SK-N-SH treated with all-trans-retinoic acid at 6 μM for 48 hours (cell line): ENCODE data around the gene SUFU.

Source experiments
- ATAC-seq: fragments of 200-7000 bp; cut with Tn5 transposase; 3 replicates; pipeline ENCODE4 v1.9.1; 2020; ENCODE audit warnings: mild to moderate bottlenecking, moderate library complexity
- ARNTL ChIP-seq: fragments of 450-650 bp; formaldehyde crosslinking; IDR thresholded peaks from 2 replicates; pipeline ENCODE4 v1.5.0; 2020; ENCODE audit warnings: low read depth, mild to moderate bottlenecking, moderate library complexity, borderline replicate concordance
- BACH2 ChIP-seq: fragments of 250-450 bp; sonication (Bioruptor Pico); IDR thresholded peaks from 2 replicates; pipeline ENCODE4 v1.9.0; 2021; ENCODE audit warnings: mild to moderate bottlenecking, borderline replicate concordance
- CREB5 ChIP-seq: fragments of 250-450 bp; sonication (Bioruptor Pico); IDR thresholded peaks from 2 replicates; pipeline ENCODE4 v1.5.1; 2020; ENCODE audit warnings: low read depth, mild to moderate bottlenecking, moderate library complexity
- CSRNP3 ChIP-seq: fragments of 250-450 bp; sonication (Bioruptor Pico); IDR thresholded peaks from 2 replicates; pipeline ENCODE4 v1.5.1; 2021; ENCODE audit warnings: mild to moderate bottlenecking, moderate library complexity
- ESRRG ChIP-seq: fragments of 250-450 bp; sonication (Bioruptor Pico); IDR thresholded peaks from 2 replicates; pipeline ENCODE4 v1.6.1; 2021; ENCODE audit warnings: mild to moderate bottlenecking
- ISL1 ChIP-seq: fragments of 250-450 bp; sonication (Bioruptor Pico); IDR thresholded peaks from 2 replicates; pipeline ENCODE4 v2.1.2; 2022; ENCODE audit warnings: mild to moderate bottlenecking, moderate library complexity
- PPARA ChIP-seq: fragments of 250-450 bp; sonication (Bioruptor Pico); IDR thresholded peaks from 2 replicates; pipeline ENCODE4 v1.5.0; 2020; ENCODE audit warnings: mild to moderate bottlenecking, borderline replicate concordance
- RARB ChIP-seq: fragments of 250-450 bp; sonication (Bioruptor Pico); IDR thresholded peaks from 2 replicates; pipeline ENCODE4 v1.8.0; 2021; ENCODE audit warnings: mild to moderate bottlenecking, moderate library complexity
- SNAI2 ChIP-seq: fragments of 250-450 bp; sonication (Bioruptor Pico); IDR thresholded peaks from 2 replicates; pipeline ENCODE4 v1.5.0; 2020; ENCODE audit warnings: mild to moderate bottlenecking, moderate library complexity
- TCF4 ChIP-seq: fragments of 250-450 bp; sonication (Bioruptor Pico); IDR thresholded peaks from 2 replicates; pipeline ENCODE4 v1.8.0; 2021; ENCODE audit warnings: mild to moderate bottlenecking, moderate library complexity, borderline replicate concordance
- TOX ChIP-seq: fragments of 250-450 bp; sonication (Bioruptor Pico); IDR thresholded peaks from 2 replicates; pipeline ENCODE4 v1.8.0; 2021; ENCODE audit warnings: mild to moderate bottlenecking, moderate library complexity, borderline replicate concordance
- ZC3H10 ChIP-seq: fragments of 250-450 bp; sonication (Bioruptor Pico); IDR thresholded peaks from 2 replicates; pipeline ENCODE4 v1.5.1; 2021; ENCODE audit warnings: mild to moderate bottlenecking, moderate library complexity
- ZFP3 ChIP-seq: fragments of 250-450 bp; sonication (Bioruptor Pico); IDR thresholded peaks from 2 replicates; pipeline ENCODE4 v1.5.0; 2020; ENCODE audit warnings: mild to moderate bottlenecking, moderate library complexity
- ZFP30 ChIP-seq: fragments of 450-650 bp; formaldehyde crosslinking; IDR thresholded peaks from 2 replicates; pipeline ENCODE4 v1.5.0; 2022; ENCODE audit warnings: mild to moderate bottlenecking, moderate library complexity
- ZNF565 ChIP-seq: fragments of 450-650 bp; formaldehyde crosslinking; conservative IDR thresholded peaks from 2 replicates; pipeline ENCODE4 v1.5.0; 2020; ENCODE audit warnings: low read depth, mild to moderate bottlenecking, moderate library complexity
- ZNF70 ChIP-seq: fragments of 450-650 bp; formaldehyde crosslinking; IDR thresholded peaks from 2 replicates; pipeline ENCODE4 v1.5.0; 2020; ENCODE audit warnings: mild to moderate bottlenecking, moderate library complexity
- TF ChIP-seq, protein P1 (sequence below): fragments of 250-450 bp; sonication (Bioruptor Pico); IDR thresholded peaks from 2 replicates; pipeline ENCODE4 v1.5.0; 2020; ENCODE audit warnings: mild to moderate bottlenecking, moderate library complexity
- TF ChIP-seq, protein P2 (sequence below): fragments of 250-450 bp; sonication (Bioruptor Pico); IDR thresholded peaks from 2 replicates; pipeline ENCODE4 v1.8.0; 2021; ENCODE audit warnings: low read depth, mild to moderate bottlenecking, moderate library complexity, borderline replicate concordance
- TF ChIP-seq, protein P3 (sequence below): fragments of 250-450 bp; sonication (Bioruptor Pico); IDR thresholded peaks from 2 replicates; pipeline ENCODE4 v1.8.0; 2020; ENCODE audit warnings: mild to moderate bottlenecking, moderate library complexity, borderline replicate concordance

SUFU gene

GRCh38 chr10:102535481-102536147 lies 31.8 kb downstream of the SUFU start:
- TF ChIP-seq TCF4 (no peak), CSRNP3 (CRISPR knock-in tag) (no peak), SNAI2 (CRISPR knock-in tag) (no peak), ZFP3 (CRISPR knock-in tag) (no peak), ARNTL (CRISPR knock-in tag) (no peak), CREB5 (CRISPR knock-in tag) (no peak), RARB (CRISPR knock-in tag) (no peak), ESRRG (no peak), ZNF565 (no peak), BACH2 (no peak), ZNF70 (CRISPR knock-in tag) (no peak), ZC3H10 (CRISPR knock-in tag) (no peak)
- TF ChIP-seq, protein P1, sequence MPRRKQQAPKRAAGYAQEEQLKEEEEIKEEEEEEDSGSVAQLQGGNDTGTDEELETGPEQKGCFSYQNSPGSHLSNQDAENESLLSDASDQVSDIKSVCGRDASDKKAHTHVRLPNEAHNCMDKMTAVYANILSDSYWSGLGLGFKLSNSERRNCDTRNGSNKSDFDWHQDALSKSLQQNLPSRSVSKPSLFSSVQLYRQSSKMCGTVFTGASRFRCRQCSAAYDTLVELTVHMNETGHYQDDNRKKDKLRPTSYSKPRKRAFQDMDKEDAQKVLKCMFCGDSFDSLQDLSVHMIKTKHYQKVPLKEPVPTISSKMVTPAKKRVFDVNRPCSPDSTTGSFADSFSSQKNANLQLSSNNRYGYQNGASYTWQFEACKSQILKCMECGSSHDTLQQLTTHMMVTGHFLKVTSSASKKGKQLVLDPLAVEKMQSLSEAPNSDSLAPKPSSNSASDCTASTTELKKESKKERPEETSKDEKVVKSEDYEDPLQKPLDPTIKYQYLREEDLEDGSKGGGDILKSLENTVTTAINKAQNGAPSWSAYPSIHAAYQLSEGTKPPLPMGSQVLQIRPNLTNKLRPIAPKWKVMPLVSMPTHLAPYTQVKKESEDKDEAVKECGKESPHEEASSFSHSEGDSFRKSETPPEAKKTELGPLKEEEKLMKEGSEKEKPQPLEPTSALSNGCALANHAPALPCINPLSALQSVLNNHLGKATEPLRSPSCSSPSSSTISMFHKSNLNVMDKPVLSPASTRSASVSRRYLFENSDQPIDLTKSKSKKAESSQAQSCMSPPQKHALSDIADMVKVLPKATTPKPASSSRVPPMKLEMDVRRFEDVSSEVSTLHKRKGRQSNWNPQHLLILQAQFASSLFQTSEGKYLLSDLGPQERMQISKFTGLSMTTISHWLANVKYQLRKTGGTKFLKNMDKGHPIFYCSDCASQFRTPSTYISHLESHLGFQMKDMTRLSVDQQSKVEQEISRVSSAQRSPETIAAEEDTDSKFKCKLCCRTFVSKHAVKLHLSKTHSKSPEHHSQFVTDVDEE (CRISPR knock-in tag), result no peak
- TF ChIP-seq, protein P2, sequence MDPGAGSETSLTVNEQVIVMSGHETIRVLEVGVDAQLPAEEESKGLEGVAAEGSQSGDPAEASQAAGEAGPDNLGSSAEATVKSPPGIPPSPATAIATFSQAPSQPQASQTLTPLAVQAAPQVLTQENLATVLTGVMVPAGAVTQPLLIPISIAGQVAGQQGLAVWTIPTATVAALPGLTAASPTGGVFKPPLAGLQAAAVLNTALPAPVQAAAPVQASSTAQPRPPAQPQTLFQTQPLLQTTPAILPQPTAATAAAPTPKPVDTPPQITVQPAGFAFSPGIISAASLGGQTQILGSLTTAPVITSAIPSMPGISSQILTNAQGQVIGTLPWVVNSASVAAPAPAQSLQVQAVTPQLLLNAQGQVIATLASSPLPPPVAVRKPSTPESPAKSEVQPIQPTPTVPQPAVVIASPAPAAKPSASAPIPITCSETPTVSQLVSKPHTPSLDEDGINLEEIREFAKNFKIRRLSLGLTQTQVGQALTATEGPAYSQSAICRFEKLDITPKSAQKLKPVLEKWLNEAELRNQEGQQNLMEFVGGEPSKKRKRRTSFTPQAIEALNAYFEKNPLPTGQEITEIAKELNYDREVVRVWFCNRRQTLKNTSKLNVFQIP, result no peak

GRCh38 chr10:102537367-102537766 lies 33.6 kb downstream of the SUFU start:
- TF ChIP-seq, protein P2, result no peak
- TF ChIP-seq RARB (CRISPR knock-in tag) (no peak), ISL1 (CRISPR knock-in tag) (no peak), ZFP3 (CRISPR knock-in tag) (no peak), ESRRG (no peak), SNAI2 (CRISPR knock-in tag) (no peak), PPARA (no peak), TOX (no peak), ZC3H10 (CRISPR knock-in tag) (no peak), ZFP30 (CRISPR knock-in tag) (no peak), CSRNP3 (CRISPR knock-in tag) (no peak)
- TF ChIP-seq, protein P1 (CRISPR knock-in tag), result no peak
- TF ChIP-seq, protein P3, sequence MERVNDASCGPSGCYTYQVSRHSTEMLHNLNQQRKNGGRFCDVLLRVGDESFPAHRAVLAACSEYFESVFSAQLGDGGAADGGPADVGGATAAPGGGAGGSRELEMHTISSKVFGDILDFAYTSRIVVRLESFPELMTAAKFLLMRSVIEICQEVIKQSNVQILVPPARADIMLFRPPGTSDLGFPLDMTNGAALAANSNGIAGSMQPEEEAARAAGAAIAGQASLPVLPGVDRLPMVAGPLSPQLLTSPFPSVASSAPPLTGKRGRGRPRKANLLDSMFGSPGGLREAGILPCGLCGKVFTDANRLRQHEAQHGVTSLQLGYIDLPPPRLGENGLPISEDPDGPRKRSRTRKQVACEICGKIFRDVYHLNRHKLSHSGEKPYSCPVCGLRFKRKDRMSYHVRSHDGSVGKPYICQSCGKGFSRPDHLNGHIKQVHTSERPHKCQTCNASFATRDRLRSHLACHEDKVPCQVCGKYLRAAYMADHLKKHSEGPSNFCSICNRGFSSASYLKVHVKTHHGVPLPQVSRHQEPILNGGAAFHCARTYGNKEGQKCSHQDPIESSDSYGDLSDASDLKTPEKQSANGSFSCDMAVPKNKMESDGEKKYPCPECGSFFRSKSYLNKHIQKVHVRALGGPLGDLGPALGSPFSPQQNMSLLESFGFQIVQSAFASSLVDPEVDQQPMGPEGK (CRISPR knock-in tag), result no peak
- ATAC-seq, result no peak

More at GRCh38 chr10:102535481-102536147, 31.8 kb downstream of the SUFU start:
- no peak for ATAC-seq
